Mammary epithelial cell (primary cell): ENCODE measurements around the gene ST3GAL5.

ENCODE experiments used
- CTCF ChIP-seq, 2 donors: IDR thresholded peaks in 1 of 2; conservative IDR thresholded peaks in 1 of 2; 2 replicates each; pipeline ENCODE4 v1.5.1; 2011 to 2012; ENCODE audit warnings: inconsistent platforms in 2 of 2, low read length in 2 of 2, mild to moderate bottlenecking in 2 of 2, control low read depth in 1 of 2, low read depth in 1 of 2; ENCODE audit not compliant: insufficient read depth in 1 of 2; ENCODE audit errors: extremely low read depth in 1 of 2
- EZH2 ChIP-seq: IDR thresholded peaks from 2 replicates; pipeline ENCODE4 v1.6.1; 2012; ENCODE audit warnings: low read length, inconsistent platforms, borderline replicate concordance

GRCh38 chr2:85892216-85892944, 3.6 kb upstream of the ST3GAL5 start:
- TF ChIP-seq CTCF (conservative IDR thresholded peaks at IDR 0.05 in 1 of 2, IDR thresholded peaks at IDR 0.05 in 1 of 2; ENCODE audit: extremely low read depth in 1 of 2, insufficient read depth in 1 of 2, low read depth in 1 of 2, low read length in 2 of 2) (no peak), EZH2 (no peak)
